CD4-positive, alpha-beta memory T cell (primary cell): Measurements from ENCODE around the gene PYGO2. TPM values are rescaled to one million over a fixed set of nuclear protein-coding genes. Genes with fewer than 3 reads are reported as not detected.
A peak's percentile ranks its signal among the peaks of the same experiment; 100 is the strongest.

Experiments used
- CTCF ChIA-PET: fragments of 350-600 bp; sonication (Branson Sonifier 250); formaldehyde crosslinking; loops from one replicate; lab custom pipeline; 2021; ENCODE audit warnings: inconsistent platforms; ENCODE audit not compliant: partially characterized antibody; lab: Charles Lee
- POLR2A ChIA-PET: fragments of 350-600 bp; sonication (Branson Sonifier 250); formaldehyde crosslinking; loops from one replicate; lab custom pipeline; 2021; ENCODE audit not compliant: partially characterized antibody; lab: Charles Lee
- DNase-seq, 5 donors: peaks; one replicate each; pipeline versions ENCODE4 v3.0.0 to v3.0.0-alpha.2; 2020 to 2022; ENCODE audit warnings: mixed read lengths in 1 of 5
- H3K27ac ChIP-seq: one replicate; pipeline ENCODE4 v1.7.0; 2013; ENCODE audit warnings: low read depth, low read length
- H3K27me3 ChIP-seq: 2 replicates; pipeline ENCODE4 v1.7.0; 2013; ENCODE audit warnings: mild to moderate bottlenecking, low read length, moderate library complexity; ENCODE audit not compliant: insufficient read depth
- H3K36me3 ChIP-seq: 2 replicates; pipeline ENCODE4 v1.7.0; 2013; ENCODE audit warnings: mild to moderate bottlenecking, low read length, moderate library complexity; ENCODE audit not compliant: insufficient read depth
- H3K4me1 ChIP-seq: 2 replicates; pipeline ENCODE4 v1.7.0; 2013; ENCODE audit warnings: mild to moderate bottlenecking, low read length, moderate library complexity; ENCODE audit not compliant: insufficient read depth
- H3K4me3 ChIP-seq, 2 donors: one replicate each; pipeline ENCODE4 v1.7.0; 2013; ENCODE audit warnings: low read length in 2 of 2, mild to moderate bottlenecking in 1 of 2
- H3K9me3 ChIP-seq, 2 donors: one replicate each; pipeline ENCODE4 v1.7.0; 2013; ENCODE audit warnings: low read length in 2 of 2, control low read depth in 1 of 2; ENCODE audit not compliant: control insufficient read depth in 1 of 2
- H3K27ac Mint-ChIP-seq, 7 donors: one replicate each; pipeline ENCODE4 v1.8.0; 2020 to 2021; ENCODE audit warnings: mixed read lengths in 7 of 7, mild to moderate bottlenecking in 6 of 7, inconsistent platforms in 3 of 7, moderate library complexity in 3 of 7
- H3K27me3 Mint-ChIP-seq, 2 donors: one replicate each; pipeline ENCODE4 v1.8.0; 2020 to 2021; ENCODE audit warnings: mixed read lengths in 2 of 2
- H3K36me3 Mint-ChIP-seq, 2 donors: one replicate each; pipeline ENCODE4 v1.8.0; 2020 to 2021; ENCODE audit warnings: mixed read lengths in 2 of 2, inconsistent platforms in 1 of 2, mild to moderate bottlenecking in 1 of 2
- H3K4me1 Mint-ChIP-seq, 4 donors: one replicate each; pipeline ENCODE4 v1.8.0; 2020 to 2021; ENCODE audit warnings: mixed read lengths in 4 of 4, mild to moderate bottlenecking in 1 of 4
- H3K4me3 Mint-ChIP-seq, 8 donors: one replicate each; pipeline ENCODE4 v1.8.0; 2020 to 2021; ENCODE audit warnings: mixed read lengths in 8 of 8, mild to moderate bottlenecking in 7 of 8, moderate library complexity in 6 of 8, inconsistent platforms in 3 of 8
- H3K9me3 Mint-ChIP-seq, 8 donors: one replicate each; pipeline ENCODE4 v1.8.0; 2020 to 2021; ENCODE audit warnings: mixed read lengths in 8 of 8, mild to moderate bottlenecking in 5 of 8, inconsistent platforms in 3 of 8, moderate library complexity in 1 of 8
- intact Hi-C: fragments of 100-400 bp; cut with micrococcal nuclease; formaldehyde crosslinking; loops from one replicate; pipeline ENCODE4 v1.15.1; 2023
- polyA plus RNA-seq, 2 donors: library from polyadenylated mRNA; unstranded; fragments of 300-500 nt; fragmentation: Illumina TruSeq; gene quantifications; one replicate each; pipeline ENCODE4 v1.2.3, GENCODE V29; 2021
- total RNA-seq, 2 experiments: library from RNA; stranded (reverse); gene quantifications; one replicate each; pipeline ENCODE4 v1.2.3, GENCODE V29; 2021

PYGO2 gene
- total and polyA plus RNA-seq, 4 experiments from 2014 or later: 22.5 to 80.2 (median 66.3) TPM

DNA sequence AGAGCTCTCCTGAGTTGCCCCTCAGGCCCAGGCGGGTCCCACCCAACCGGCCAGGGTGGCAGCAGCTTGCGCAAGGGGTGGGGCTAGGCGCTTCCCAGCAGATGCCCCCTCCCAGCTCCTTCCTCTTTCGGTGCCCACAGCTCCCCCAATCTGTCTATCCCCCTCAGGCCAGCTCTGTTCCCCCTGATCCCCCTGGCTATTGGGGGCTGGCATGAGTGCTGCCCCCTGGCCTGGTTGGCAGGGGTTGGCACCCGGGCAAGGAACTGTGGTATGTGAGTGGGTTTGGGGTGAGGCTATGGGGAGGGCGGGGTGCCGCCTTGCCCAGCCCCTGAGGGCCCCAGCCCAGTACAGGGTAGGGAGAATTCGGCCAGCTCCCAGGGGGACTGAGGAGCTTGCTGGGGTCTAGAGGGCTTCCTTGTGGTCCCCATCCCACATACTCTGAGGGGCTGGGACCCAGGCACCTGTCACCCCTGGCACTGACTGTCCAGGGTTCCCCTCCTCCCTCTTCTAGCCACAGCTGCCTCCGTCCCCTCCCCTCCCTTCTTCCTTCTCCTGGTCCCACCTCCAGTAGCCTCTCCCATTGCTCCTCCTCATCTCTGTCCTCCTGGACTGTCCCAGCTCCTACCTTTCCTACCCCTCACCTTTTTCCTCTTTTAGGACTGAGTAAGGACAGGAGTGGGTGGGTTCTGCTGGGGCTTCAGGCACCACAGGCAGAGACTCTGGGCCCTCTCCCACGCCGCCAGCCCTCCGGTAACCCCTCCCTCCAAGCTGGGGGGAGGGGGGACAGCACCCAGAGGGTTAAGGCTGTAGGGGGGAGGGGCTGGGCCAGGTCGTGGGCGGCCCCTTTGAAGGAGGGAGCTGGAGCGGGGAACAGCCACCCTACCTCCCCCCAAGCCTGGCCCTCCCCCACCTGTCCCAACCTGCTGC, 46.7 kb upstream of the PYGO2 start:
- Mint-ChIP-seq H3K27me3 (no peaks in the 10 kb centered on the region), H3K4me1 (peaks cover 41 to 96% (median 58%) of the 10 kb centered on the region in 4 donors), H3K36me3 (peaks cover 0 to 30% of the 10 kb centered on the region in 2 donors), H3K9me3 (peaks cover 0 to 3% (median 0%) of the 10 kb centered on the region in 8 donors), H3K4me3 (peak overlapping the region; percentile 90 to 98 (median 96)), H3K27ac (peak overlapping the region; percentile 80 to 96 (median 93))
- H3K9me3 ChIP-seq: no peaks in the 10 kb centered on the region
- DNase-seq: peak in 2 of 5 donors; percentile 20 to 59
- H3K27ac ChIP-seq: peak overlapping the region; percentile 86
- ChIA-PET POLR2A (interaction anchor here (0.7 to 38.9 kb wide), 10 partner anchors 7 to 72 kb away, joined by 3 to 1543 read pairs (median 7); partner anchors contain the start of genes ADAM15, CKS1B, FLAD1 and LENEP), CTCF (interaction anchor here (0.9 to 18.7 kb wide), 6 partner anchors 9 to 448 kb away, joined by 3 to 381 read pairs (median 4); partner anchors contain the start of genes LENEP, PBXIP1 and ZBTB7B)
- H3K36me3 ChIP-seq: no peaks in the 10 kb centered on the region
- H3K4me3 ChIP-seq: peak overlapping the region; percentile 76 to 85
- intact Hi-C loops: no loop called here
- H3K4me1 ChIP-seq: peaks cover 86% of the 10 kb centered on the region
- no peaks in the 10 kb centered on the region for H3K27me3 ChIP-seq

DNA sequence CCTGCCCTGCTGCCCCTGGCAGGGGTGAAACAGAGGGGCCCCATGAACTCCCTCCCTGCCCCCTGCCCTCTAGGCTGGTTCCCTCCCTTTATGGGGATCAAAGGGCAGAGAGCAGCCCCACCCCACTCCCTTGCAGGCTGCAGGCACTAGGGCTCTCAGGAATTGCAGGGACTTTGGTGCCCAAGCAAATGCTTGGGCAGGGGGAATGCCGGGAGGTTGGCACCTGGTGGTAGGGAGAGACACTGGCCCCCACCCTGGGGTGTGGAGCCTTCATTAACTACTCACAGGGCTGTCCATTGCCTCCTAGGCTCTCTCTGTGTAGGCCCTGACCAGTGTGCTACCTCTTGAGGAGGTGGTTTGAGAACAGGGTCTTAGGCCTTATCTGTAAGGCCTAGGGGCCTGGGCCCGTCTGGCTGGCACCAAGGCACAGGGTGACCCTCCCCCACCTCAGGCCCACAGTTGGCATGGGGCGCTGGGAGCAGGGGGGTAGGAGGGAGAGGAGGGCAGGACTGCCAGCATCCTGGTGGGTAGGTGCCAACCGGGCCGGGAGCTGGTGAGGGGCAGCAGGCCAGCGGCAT, 45.8 kb upstream of the PYGO2 start:
- Histone ChIP-seq H3K9me3 (no peaks in the 10 kb centered on the region), H3K27ac (peak overlapping the region; percentile 86), H3K36me3 (no peaks in the 10 kb centered on the region), H3K4me1 (peaks cover 77% of the 10 kb centered on the region), H3K27me3 (no peaks in the 10 kb centered on the region), H3K4me3 (no peak overlapping the region)
- CTCF ChIA-PET: interaction anchor here (1.0 to 18.7 kb wide), 7 partner anchors 7 to 52 kb away, joined by 3 to 381 read pairs (median 5); partner anchors contain the start of genes LENEP, PBXIP1 and ZBTB7B
- POLR2A ChIA-PET: interaction anchor here (1.1 to 38.9 kb wide), 7 partner anchors 6 to 71 kb away, joined by 3 to 1543 read pairs (median 17); partner anchors contain the start of genes CKS1B, FLAD1, LENEP and PBXIP1
- Mint-ChIP-seq H3K36me3 (peaks cover 0 to 26% of the 10 kb centered on the region in 2 donors), H3K4me1 (peaks cover 32 to 92% (median 49%) of the 10 kb centered on the region in 4 donors), H3K27me3 (no peaks in the 10 kb centered on the region), H3K9me3 (no peaks in the 10 kb centered on the region), H3K4me3 (peak overlapping the region in 6 of 8 donors; percentile 10 to 97 (median 57)), H3K27ac (peak overlapping the region in 5 of 7 donors; percentile 35 to 95 (median 91))
- intact Hi-C loops: no loop called here
- DNase-seq: peak in 1 of 5 donors; percentile 37

- peak overlapping the region; percentile 86 for H3K27ac ChIP-seq
- ChIA-PET CTCF (interaction anchor here (1.0 to 18.7 kb wide), 5 partner anchors 7 to 38 kb away, joined by 3 to 381 read pairs (median 3); partner anchors contain the start of genes LENEP and ZBTB7B), POLR2A (interaction anchor here (1.1 to 38.9 kb wide), 6 partner anchors 9 to 448 kb away, joined by 3 to 1543 read pairs (median 14); partner anchors contain the start of genes CKS1B, FLAD1, LENEP and PBXIP1)
- Mint-ChIP-seq H3K4me1 (peaks cover 28 to 90% (median 45%) of the 10 kb centered on the region in 4 donors), H3K36me3 (peaks cover 0 to 28% of the 10 kb centered on the region in 2 donors), H3K27ac (peak overlapping the region; percentile 81 to 98 (median 93)), H3K27me3 (no peaks in the 10 kb centered on the region), H3K4me3 (peak overlapping the region; percentile 16 to 97 (median 73)), H3K9me3 (no peaks in the 10 kb centered on the region)
- H3K4me1 ChIP-seq: peaks cover 70% of the 10 kb centered on the region
- DNase-seq: peak in 4 of 5 donors; percentile 48 to 64 (median 56)
- no peaks in the 10 kb centered on the region for H3K36me3 ChIP-seq
- H3K4me3 ChIP-seq: peak overlapping the region; percentile 9 to 38
- no peaks in the 10 kb centered on the region for H3K9me3 ChIP-seq
- H3K27me3 ChIP-seq: no peaks in the 10 kb centered on the region
- intact Hi-C loops: no loop called here
These were observed 45.1 kb upstream of the PYGO2 start for GRCh38 chr1:155006601-155007101.

- Mint-ChIP-seq H3K9me3 (no peaks in the 10 kb centered on the region), H3K36me3 (peaks cover 0 to 30% of the 10 kb centered on the region in 2 donors), H3K4me1 (peaks cover 28 to 80% (median 39%) of the 10 kb centered on the region in 4 donors), H3K27me3 (no peaks in the 10 kb centered on the region), H3K27ac (peak overlapping the region; percentile 83 to 98 (median 93)), H3K4me3 (peak overlapping the region; percentile 73 to 99 (median 95))
- H3K4me3 ChIP-seq: peak overlapping the region; percentile 91 to 95
- peak overlapping the region; percentile 86 for H3K27ac ChIP-seq
- H3K36me3 ChIP-seq: no peaks in the 10 kb centered on the region
- POLR2A ChIA-PET: interaction anchor here (1.1 to 38.9 kb wide), 6 partner anchors 9 to 447 kb away, joined by 3 to 1543 read pairs (median 48); partner anchors contain the start of genes CKS1B, FLAD1, PBXIP1 and PMVK
- no peaks in the 10 kb centered on the region for H3K27me3 ChIP-seq
- peaks cover 57% of the 10 kb centered on the region for H3K4me1 ChIP-seq
- CTCF ChIA-PET: interaction anchor here (1.6 to 18.7 kb wide), 3 partner anchors 6 to 30 kb away, joined by 4 to 381 read pairs (median 381); partner anchors contain the start of genes CKS1B, LENEP and ZBTB7B
- intact Hi-C loops: no loop called here
- H3K9me3 ChIP-seq: no peaks in the 10 kb centered on the region
- DNase-seq: peak in 4 of 5 donors; percentile 33 to 57 (median 40)
These were observed 43.8 kb upstream of the PYGO2 start for GRCh38 chr1:155005076-155006011.

GRCh38 chr1:155004352-155005075, 42.9 kb upstream of the PYGO2 start:
- Mint-ChIP-seq H3K9me3 (no peaks in the 10 kb centered on the region), H3K36me3 (peaks cover 0 to 27% of the 10 kb centered on the region in 2 donors), H3K27me3 (no peaks in the 10 kb centered on the region), H3K4me1 (peaks cover 33 to 80% (median 42%) of the 10 kb centered on the region in 4 donors), H3K27ac (peak overlapping the region; percentile 89 to 97 (median 94)), H3K4me3 (peak overlapping the region; percentile 88 to 99 (median 96))
- H3K4me3 ChIP-seq: peak overlapping the region; percentile 91 to 95
- peaks cover 57% of the 10 kb centered on the region for H3K4me1 ChIP-seq
- H3K27ac ChIP-seq: peak overlapping the region; percentile 86
- intact Hi-C loops: loop anchor here (5.0 kb wide), 2 partner anchors 48 to 447 kb away; partner anchors contain the start of genes ADAM15 and UBE2Q1
- DNase-seq: peak in 2 of 5 donors; percentile 20 to 48
- H3K27me3 ChIP-seq: no peaks in the 10 kb centered on the region
- H3K36me3 ChIP-seq: no peaks in the 10 kb centered on the region
- H3K9me3 ChIP-seq: no peaks in the 10 kb centered on the region
- ChIA-PET POLR2A (interaction anchor here (0.7 to 38.9 kb wide), 5 partner anchors 9 to 168 kb away, joined by 3 to 1543 read pairs (median 5); partner anchors contain the start of genes CKS1B, FLAD1, KRTCAP2 and PBXIP1), CTCF (interaction anchor here (0.6 to 16.3 kb wide), 4 partner anchors 10 to 42 kb away, joined by 3 to 381 read pairs (median 4); partner anchors contain the start of gene CKS1B)
